NCI-H345 (cell line): ENCODE data around the gene ACER3.
A peak's percentile ranks its signal among the peaks of the same experiment; 100 is the strongest.
"Not testable (repeated sequence)": the region's sequence is repeated elsewhere in the genome, so short reads cannot be mapped to it uniquely, and the experiment has no call there.

Experiments used
- DNase-seq: peaks from one replicate; lab custom pipeline; 2025; lab: John Stamatoyannopoulos, UW

The ACER3 gene

GRCh38 chr11:76995081-76995576, 134.4 kb downstream of the ACER3 start:
- DNase-seq = no peak

- DNase-seq = no peak
Observed at GRCh38 chr11:76997512-76997911, 136.8 kb downstream of the ACER3 start.

- no peak for DNase-seq
Observed at GRCh38 chr11:76999597-76999996, 138.9 kb downstream of the ACER3 start.

- DNase-seq = no peak
Observed at GRCh38 chr11:77001613-77002012, 140.9 kb downstream of the ACER3 start.

GRCh38 chr11:77002776-77003175, 142.1 kb downstream of the ACER3 start:
- DNase-seq = no peak

- DNase-seq = no peak
Observed at GRCh38 chr11:77003963-77004362, 143.2 kb downstream of the ACER3 start.

- DNase-seq = no peak
Observed at GRCh38 chr11:77009533-77010160, 148.9 kb downstream of the ACER3 start.

- DNase-seq = no peak
Observed at GRCh38 chr11:77014669-77015068, 154.0 kb downstream of the ACER3 start.

- DNase-seq = not testable (repeated sequence)
Observed at GRCh38 chr11:77018396-77018924, 157.7 kb downstream of the ACER3 start.

GRCh38 chr11:77019976-77020595, 159.4 kb downstream of the ACER3 start:
- no peak for DNase-seq

- DNase-seq = no peak
Observed at GRCh38 chr11:77020734-77021133, 160.0 kb downstream of the ACER3 start.

- no peak for DNase-seq
Observed at GRCh38 chr11:77024745-77025144, 164.0 kb downstream of the ACER3 start.

- no peak for DNase-seq
Observed at GRCh38 chr11:77026221-77026620, 165.5 kb downstream of the ACER3 start.

GRCh38 chr11:77026743-77027142, 166.0 kb downstream of the ACER3 start:
- DNase-seq = no peak

GRCh38 chr11:77027275-77027674, 166.6 kb downstream of the ACER3 start:
- DNase-seq = no peak

- DNase-seq = no peak
Observed at GRCh38 chr11:77029829-77030228, 169.1 kb downstream of the ACER3 start.

GRCh38 chr11:77030834-77031414, 170.2 kb downstream of the ACER3 start:
- DNase-seq = no peak

GRCh38 chr11:77031599-77031998, 170.9 kb downstream of the ACER3 start:
- DNase-seq = no peak

- no peak for DNase-seq
Observed at GRCh38 chr11:77035039-77035438, 174.3 kb downstream of the ACER3 start.

GRCh38 chr11:77035580-77035979, 174.9 kb downstream of the ACER3 start:
- peak; percentile 36 for DNase-seq

- no peak for DNase-seq
Observed at GRCh38 chr11:77036398-77036797, 175.7 kb downstream of the ACER3 start.

GRCh38 chr11:77037057-77037456, 176.3 kb downstream of the ACER3 start:
- no peak for DNase-seq
